Activated CD4-positive, CD25-positive, alpha-beta regulatory T cell (primary cell): ENCODE results near the gene VSTM2B.
A peak's percentile ranks its signal among the peaks of the same experiment; 100 is the strongest.

Experiments used
- DNase-seq, 4 experiments: peaks; one replicate each; lab custom pipeline; 2025; lab: John Stamatoyannopoulos, UW

Gene VSTM2B

GRCh38 chr19:29593869-29594268, 68.1 kb downstream of the VSTM2B start:
- no peak for DNase-seq

- no peak for DNase-seq
Measured at GRCh38 chr19:29596080-29596727, 70.4 kb downstream of the VSTM2B start.

- no peak for DNase-seq
Measured at GRCh38 chr19:29596885-29597525, 71.2 kb downstream of the VSTM2B start.

GRCh38 chr19:29598036-29598435, 72.2 kb downstream of the VSTM2B start:
- DNase-seq: no peak

- no peak for DNase-seq
Measured at GRCh38 chr19:29598496-29598895, 72.7 kb downstream of the VSTM2B start.

- no peak for DNase-seq
Measured at GRCh38 chr19:29603308-29603707, 77.5 kb downstream of the VSTM2B start.

GRCh38 chr19:29605653-29606419, 80.0 kb downstream of the VSTM2B start, which contains the start of gene POP4:
Gene POP4 (plus strand): TSS chr19:29606283. CDS start chr19:29606319, 36 bp downstream.
- DNase-seq: peak; percentile 96 to 97 (median 97)

- DNase-seq: no peak
Measured at GRCh38 chr19:29606420-29606747, 80.6 kb downstream of the VSTM2B start.

- no peak for DNase-seq
Measured at GRCh38 chr19:29609636-29610035, 83.8 kb downstream of the VSTM2B start.

GRCh38 chr19:29610213-29610573, 84.4 kb downstream of the VSTM2B start:
- no peak for DNase-seq

GRCh38 chr19:29610574-29611271, 84.9 kb downstream of the VSTM2B start:
- DNase-seq: peak; percentile 60 to 71 (median 66)

- no peak for DNase-seq
Measured at GRCh38 chr19:29612121-29612520, 86.3 kb downstream of the VSTM2B start.

- DNase-seq: no peak
Measured at GRCh38 chr19:29612801-29613595, 87.2 kb downstream of the VSTM2B start.

- no peak for DNase-seq
Measured at GRCh38 chr19:29614046-29614445, 88.3 kb downstream of the VSTM2B start.
